A172 (cell line): ENCODE measurements around the gene MKLN1. TPM values are rescaled to one million over a fixed set of nuclear protein-coding genes. Genes with fewer than 3 reads are reported as not detected.
"Not testable (repeated sequence)": the region's sequence is repeated elsewhere in the genome, so short reads cannot be mapped to it uniquely, and the experiment has no call there.

Experiments used
- DNase-seq: peaks from one replicate; pipeline ENCODE4 v3.0.0-alpha.2; 2015; ENCODE audit warnings: low spot score
- total RNA-seq: library from RNA; depleted of rRNA; stranded (reverse); fragments of >200 nt; shearing (Covaris generic); gene quantifications from 2 replicates; pipeline ENCODE4 v1.2.3, GENCODE V29; 2014

The MKLN1 gene
- total RNA-seq, 1 experiment from 2014 or later, result 32.4 TPM

DNA sequence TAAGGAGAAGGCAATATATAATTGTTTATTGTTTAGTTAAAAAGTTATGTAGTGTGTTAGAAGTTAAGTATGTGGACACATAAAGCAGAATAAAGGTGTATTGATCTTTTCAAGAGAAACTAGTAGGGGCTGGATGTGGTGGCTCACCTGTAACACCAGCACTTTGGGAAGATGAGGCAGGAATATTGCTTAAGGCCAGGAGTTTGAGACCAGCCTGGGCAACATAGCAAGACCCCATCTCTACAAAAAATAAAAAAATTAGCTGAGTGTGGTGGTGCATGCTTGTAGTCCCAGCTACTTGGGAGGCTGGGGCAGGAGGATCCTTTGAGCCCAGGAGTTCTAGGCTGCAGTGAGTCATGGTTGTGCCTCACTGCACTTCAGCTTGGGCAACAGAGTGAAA lies 135.0 kb downstream of the MKLN1 start:
- not testable (repeated sequence) for DNase-seq

GRCh38 chr7:131466735-131467365 lies 139.2 kb downstream of the MKLN1 start:
- no peak for DNase-seq

DNA sequence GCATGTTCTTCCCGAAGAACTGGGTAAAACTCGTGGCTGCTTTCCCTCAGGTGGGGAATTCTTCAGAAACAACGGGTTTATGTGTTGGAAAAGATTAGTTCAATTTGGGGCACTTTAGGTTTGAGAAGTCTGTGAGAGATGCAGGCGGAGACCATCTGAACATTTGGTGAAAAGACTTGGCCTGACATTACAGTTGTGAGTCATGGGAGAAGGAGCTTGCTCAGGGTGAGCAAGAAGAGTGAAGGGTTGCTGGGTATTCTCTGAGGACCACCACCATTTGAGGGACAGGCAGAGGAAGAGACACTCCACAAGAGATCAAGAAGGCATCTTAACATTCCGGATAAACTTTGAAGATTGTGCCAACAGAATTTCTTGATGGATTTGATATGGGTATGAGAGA lies 140.1 kb downstream of the MKLN1 start:
- DNase-seq, result no peak

DNA sequence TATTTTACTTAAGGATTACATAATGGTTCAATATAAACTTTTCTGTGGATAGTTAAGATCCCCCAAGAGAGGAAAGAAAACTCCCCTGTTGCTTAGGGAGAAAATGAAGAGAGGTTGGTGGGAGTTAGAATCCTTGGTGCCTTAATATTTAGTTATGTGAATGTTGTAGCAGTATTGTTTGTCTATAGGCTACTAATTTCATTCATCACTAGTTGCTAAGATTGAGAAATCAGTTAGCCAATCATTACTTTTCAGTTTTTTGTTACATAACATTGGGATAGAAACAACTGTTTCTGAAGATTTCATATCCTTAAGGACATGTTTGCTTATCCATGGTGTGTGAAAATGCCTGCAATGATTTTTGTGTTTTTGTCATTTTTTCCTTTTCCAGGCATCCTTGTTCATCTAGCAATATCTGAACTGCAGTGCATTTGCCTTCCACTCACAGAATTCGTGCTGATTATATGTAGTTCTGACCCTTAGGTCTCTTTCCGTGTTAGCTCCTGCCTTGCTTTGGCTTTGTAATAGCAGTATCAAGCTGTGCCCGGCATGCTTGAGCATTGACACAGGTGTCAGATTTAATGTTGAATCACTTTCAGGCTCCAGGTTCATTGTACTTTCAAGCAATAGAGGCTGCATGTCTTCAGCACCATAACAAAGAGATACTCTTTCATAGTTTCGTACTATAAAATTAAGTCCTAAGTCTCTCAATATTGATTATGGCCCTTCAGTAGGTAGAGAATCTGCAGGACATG lies 143.8 kb downstream of the MKLN1 start:
- no peak for DNase-seq

DNA sequence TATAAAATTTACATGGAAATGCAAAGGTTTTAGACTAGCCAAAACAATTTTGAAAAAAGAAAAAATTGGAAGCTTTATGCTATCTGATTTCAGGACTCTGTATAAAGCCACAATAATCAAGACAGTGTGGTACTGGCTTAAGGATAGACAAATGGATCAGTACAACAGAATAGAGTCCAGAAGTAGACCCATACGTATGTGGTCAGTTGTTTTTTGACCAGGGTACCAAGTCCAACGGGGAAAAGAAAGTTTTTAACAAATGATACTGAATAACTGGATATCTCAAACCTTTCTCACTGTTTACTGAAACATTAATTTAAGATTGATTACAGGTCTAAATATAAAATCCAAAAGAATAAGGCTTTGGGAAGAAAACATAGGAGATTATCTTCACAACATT lies 149.1 kb downstream of the MKLN1 start:
- no peak for DNase-seq

- DNase-seq, result peak; percentile 78
These were observed 153.0 kb downstream of the MKLN1 start for GRCh38 chr7:131480384-131481315.

DNA sequence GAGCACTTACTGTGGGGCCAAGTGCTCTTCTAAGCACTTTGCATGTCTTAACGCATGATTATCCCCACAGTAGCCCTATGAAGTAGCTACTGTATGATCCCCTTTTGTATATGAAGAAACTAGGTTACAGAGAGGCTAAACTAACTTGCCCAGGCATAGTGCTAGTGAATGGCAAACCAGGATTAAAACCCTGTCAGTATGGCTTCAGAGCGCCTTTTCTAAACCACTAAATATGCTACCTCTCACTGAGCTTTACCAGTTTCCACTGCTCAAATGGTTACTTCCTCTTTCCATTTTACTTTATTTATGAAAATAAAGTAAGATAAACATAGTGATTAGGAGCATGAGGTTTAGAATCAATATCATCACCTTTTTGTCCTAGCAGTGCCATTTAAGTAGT lies 155.1 kb downstream of the MKLN1 start:
- DNase-seq, result no peak

DNA sequence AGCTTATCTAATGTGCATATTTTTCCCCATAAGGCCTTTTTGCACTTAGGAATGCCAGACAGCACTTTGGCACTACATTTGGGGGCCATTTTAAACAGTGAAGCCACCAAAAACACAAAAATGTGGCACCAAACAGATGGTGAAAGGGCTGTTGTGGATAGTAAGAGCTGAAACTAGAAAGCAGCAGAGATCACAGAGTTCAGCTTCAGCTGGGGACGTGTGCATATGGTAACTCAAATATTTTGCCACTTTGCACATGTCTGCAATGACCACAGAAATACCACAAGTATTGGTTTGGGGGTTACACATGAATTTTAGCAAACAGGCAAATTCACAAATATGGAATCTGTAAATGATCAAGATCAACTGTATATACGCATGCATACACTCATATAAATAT lies 155.9 kb downstream of the MKLN1 start:
- DNase-seq, result no peak

DNA sequence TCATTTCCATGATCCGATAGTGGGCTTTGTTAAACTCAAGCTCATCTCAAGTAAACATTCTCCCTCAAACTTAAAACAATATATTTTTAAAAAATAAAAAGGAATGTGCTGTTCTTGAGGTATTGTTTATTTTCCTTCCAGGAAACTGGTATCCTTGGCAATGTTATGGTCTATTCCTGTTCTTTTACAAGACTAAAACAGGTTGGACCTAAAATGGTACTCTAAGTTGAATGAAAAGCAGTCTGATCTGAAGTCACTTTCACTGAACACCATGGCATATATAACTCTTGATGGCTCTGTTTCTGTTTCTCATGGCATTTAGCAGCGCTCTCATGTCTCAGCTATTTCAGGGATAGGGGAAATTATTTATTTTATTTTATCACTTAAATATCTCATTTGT lies 158.7 kb downstream of the MKLN1 start:
- no peak for DNase-seq

DNA sequence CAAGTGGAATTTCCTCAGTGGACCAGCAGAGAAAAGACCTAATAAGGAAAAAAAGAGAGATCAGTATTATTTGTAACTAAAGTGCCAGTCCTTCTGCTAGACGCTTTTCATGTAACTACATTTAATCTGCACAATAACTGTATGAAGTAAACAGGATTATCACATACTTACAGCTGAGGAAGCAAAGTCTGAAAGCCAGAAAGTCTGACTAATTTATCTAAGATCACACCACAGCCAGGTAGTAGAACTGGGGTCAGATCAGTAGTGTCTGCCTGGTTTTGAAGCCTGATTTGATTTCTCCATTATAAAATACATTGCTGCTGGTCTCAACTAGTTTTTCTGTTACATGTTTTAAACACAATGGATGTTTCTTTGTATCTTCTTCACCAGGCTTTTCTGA lies 159.5 kb downstream of the MKLN1 start:
- no peak for DNase-seq

- peak; percentile 36 for DNase-seq
These were observed 160.7 kb downstream of the MKLN1 start for GRCh38 chr7:131488361-131488760.

DNA sequence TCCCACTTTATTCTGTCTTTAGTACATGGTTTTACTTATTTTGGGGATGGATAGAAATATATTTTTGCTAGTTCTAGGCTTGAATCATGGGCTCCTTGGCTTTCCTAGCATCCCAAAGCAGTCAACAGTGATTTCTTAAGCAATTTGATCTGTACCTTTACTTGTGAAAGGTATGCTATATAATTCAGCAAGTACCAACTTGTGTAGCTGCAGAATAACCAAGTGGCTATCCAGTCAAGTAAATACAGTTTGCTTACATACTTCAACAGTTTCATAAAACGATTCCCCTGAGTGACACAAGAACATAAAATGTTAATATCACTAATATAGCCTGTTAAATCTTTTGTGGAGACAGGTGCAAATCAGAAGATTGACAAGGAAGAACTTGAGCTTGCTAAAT lies 161.5 kb downstream of the MKLN1 start:
- no peak for DNase-seq

DNA sequence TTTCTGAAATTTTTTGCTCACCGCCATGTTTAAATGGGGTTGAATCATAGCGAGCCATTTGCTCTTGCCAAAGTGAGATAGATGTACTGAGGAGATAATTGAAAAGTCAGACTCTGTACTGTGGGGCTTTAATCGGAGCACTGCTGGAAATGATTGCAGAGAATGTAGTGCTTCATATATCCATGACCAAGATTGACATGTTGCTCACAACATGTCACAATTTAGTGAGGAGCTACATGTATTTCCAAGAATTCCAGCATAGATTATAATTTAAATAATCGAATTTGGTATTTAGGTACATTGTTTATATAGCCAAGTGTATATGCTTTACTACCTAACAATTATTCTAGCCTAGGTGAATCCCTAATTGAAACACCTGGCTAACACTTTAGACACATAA lies 162.2 kb downstream of the MKLN1 start:
- DNase-seq, result no peak

GRCh38 chr7:131493081-131493480 lies 165.4 kb downstream of the MKLN1 start:
- no peak for DNase-seq

DNA sequence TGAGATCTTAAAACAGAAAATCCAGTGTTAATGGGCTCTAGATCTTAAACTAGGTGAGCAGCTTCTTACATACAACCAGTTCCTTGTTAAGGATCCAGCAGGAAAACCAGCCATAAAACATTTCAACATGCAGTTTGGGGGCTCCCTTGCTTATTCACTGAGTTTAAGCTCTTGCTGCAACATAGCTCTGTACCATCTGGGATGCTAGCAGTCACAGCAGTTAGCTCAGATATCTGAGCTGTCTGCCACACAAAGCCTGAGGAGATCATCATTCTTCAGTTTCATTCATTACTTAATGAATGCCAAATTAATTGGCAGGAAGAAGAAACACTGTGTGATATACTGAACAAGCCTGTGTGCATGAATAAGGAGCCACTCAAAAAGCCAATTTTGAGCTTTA lies 165.9 kb downstream of the MKLN1 start:
- DNase-seq, result no peak

DNA sequence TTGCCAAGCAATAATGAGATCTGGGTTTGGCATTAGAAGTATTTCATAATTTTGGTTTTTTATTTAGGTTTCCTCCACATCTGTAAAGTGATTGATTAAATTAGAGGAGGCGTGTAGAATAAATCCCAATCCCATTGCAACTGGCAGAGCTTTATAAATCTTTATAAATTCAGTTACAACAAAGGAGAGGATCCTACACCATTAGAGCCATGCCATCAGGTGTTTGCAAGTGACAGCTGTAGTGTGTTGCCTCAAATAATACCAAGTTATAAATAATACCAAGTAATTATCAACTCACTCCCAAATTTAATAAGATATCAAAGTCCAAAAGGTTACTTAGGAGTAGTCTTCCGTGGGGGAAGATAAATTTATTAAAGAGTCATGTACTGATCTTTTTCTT lies 166.5 kb downstream of the MKLN1 start:
- no peak for DNase-seq

DNA sequence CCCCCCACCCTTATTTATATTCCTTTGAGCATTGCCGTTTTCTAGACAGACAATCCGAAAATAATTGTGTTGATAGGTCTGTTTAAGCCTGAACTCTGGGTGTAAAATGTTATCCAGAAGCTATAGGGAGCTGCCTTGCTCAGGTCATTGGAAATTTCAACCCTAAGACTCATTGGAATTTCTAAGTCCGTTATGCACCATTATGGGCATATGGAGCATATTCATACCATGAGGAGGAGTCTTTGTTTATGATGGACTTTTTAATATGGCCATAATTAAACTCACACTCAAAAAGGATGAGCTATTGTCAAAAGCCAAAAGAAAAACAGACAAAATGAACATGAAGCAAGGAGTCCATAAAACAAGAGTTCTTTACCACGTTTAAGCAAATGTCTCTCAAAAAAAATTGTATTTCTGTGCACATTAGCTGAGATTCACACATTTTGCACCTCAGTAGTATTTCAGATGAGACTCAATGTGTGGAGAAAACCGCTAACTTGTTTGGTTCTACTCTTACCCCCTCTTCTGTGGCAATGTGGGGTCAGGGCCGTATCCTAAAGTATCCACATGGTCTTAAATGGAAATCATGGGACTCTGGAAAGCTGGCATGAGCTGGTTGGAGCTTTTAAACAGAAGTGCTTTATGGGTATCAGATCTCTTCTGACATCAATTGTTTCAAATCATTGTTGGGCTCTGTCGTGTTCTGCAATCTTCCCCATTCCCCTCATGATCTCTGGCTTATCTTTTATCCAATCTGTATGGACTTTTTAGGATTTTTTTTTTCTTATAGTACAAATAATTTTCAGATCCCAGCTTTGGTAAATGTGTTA lies 168.2 kb downstream of the MKLN1 start:
- no peak for DNase-seq

DNA sequence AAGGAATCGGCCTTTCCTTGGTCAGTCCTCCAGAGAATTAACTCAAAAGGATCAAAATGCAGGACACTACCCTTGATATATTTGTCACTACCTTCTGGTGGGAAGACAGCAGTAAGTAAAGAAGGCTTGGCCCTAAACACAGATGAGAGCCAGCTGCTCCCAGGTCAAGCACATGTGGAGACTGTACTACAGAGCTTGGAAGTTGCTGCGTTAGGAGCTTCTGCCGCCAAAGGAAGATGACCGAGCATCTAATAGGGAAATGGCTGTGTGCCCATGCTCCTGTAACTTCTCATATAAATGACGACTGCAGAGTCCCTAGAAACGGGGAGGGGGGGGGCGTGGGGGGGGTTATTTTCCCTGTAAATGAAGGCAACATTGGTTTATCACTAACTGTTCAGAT lies 169.8 kb downstream of the MKLN1 start:
- DNase-seq, result no peak

- DNase-seq, result no peak
These were observed 170.7 kb downstream of the MKLN1 start for GRCh38 chr7:131498237-131498885.

GRCh38 chr7:131499801-131500200 lies 172.1 kb downstream of the MKLN1 start:
- no peak for DNase-seq

DNA sequence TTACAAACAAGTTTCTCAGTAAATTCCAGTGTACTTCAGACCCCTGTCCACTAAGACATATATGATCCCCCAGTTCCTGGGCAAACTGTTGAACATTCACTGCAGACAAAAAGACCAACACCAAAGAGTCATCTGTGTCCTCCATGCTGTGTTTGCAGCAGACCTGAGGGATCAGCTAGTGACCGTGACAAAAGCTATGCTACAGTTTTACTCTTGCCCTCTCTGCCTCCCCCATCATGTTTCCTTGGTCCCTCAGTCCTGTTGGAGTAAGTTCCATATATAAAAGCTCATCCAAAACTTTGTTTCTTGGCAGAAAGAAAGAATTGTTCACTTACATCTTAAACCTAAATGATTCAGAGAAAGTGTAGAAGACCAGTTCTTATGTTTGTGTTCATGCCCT lies 172.7 kb downstream of the MKLN1 start:
- no peak for DNase-seq
